Cardiac muscle cell (in vitro differentiated cells and primary cell): Measurements from ENCODE around the gene CSNK1D. TPM values are rescaled to one million over a fixed set of nuclear protein-coding genes. Genes with fewer than 3 reads are reported as not detected.
A peak's percentile ranks its signal among the peaks of the same experiment; 100 is the strongest.

Experiments
- DNase-seq, 2 donors: peaks; one replicate each; pipeline versions ENCODE4 v3.0.0 to v3.0.0-alpha.2; 2010 to 2017; ENCODE audit warnings: low read depth in 1 of 2, low spot score in 1 of 2
- H3K27ac ChIP-seq: fragments of 200-600 bp; sonication (generic); 2 replicates; pipeline ENCODE4 v1.5.1; 2016
- H3K27me3 ChIP-seq: fragments of 200-600 bp; sonication (generic); 2 replicates; pipeline ENCODE4 v1.6.0; 2016; ENCODE audit warnings: control low read depth
- H3K36me3 ChIP-seq: fragments of 200-600 bp; sonication (generic); 2 replicates; pipeline ENCODE4 v1.5.1; 2016; ENCODE audit warnings: control low read depth
- H3K4me1 ChIP-seq: fragments of 200-600 bp; sonication (generic); 2 replicates; pipeline ENCODE4 v1.8.1; 2017; ENCODE audit warnings: low read depth, mild to moderate bottlenecking, mixed run types
- H3K4me3 ChIP-seq: fragments of 200-600 bp; sonication (generic); 2 replicates; pipeline ENCODE4 v1.5.1; 2016; ENCODE audit warnings: mild to moderate bottlenecking
- H3K9me3 ChIP-seq: fragments of 200-600 bp; sonication (generic); 2 replicates; pipeline ENCODE4 v1.5.1; 2017; ENCODE audit warnings: low read depth, mild to moderate bottlenecking, control low read depth
- polyA plus RNA-seq: library from polyadenylated mRNA; unstranded; fragments of >200 nt; fragmentation: Nextera tagmentation; extraction: Ambion mirVana; gene quantifications from 2 replicates; pipeline ENCODE4 v1.2.1, GENCODE V29; 2016
- total RNA-seq: library from RNA; depleted of rRNA; stranded (reverse); fragments of >200 nt; gene quantifications from 2 replicates; pipeline ENCODE4 v1.2.3, GENCODE V29; 2016
- TF ChIP-seq, protein P1 (sequence below): IDR thresholded peaks from 2 replicates; pipeline ENCODE4 v1.5.1; 2012; ENCODE audit warnings: low read depth, mild to moderate bottlenecking, low read length

CSNK1D gene
- total and polyA plus RNA-seq, 2 experiments from 2014 or later: 53.1 to 106 TPM

DNA sequence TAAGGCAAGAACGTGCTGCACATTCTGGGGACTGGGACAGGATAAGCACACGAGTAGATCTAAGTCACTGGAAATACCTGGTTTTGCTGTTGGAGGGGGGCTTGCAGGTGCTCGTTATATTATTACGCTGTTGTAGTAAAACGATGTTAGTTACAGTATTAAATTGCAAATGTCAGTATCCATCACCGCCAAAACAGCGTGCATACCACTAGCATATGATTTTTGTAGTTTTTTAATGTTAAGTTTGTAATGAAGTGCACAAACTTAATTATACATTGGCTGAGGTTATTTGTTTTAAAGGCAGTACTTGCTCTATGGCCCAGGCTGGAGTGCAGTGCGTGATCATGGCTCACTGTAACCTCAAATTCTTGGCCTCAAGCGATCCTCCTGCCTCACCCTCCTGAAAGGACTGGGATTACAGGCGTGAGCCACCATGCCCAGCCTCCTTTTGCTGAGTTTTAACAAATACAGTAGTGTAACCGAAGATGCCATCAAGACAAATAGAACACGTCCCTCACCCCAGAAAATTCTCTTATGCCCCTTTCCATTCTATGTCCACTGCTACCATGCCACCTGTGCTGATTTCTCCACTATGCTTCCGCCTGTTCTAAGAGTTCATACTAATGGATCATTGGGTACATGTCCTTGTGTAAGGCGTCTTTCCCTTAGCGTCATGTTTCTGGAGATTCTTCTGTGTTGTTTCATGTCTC, 20.7 kb upstream of the CSNK1D start:
- peaks cover 10% of the 10 kb centered on the region for H3K4me1 ChIP-seq
- H3K9me3 ChIP-seq: no peaks in the 10 kb centered on the region
- H3K27me3 ChIP-seq: peaks cover 20% of the 10 kb centered on the region
- DNase-seq: no peak
- H3K27ac ChIP-seq: no peak overlapping the region
- TF ChIP-seq, protein P1, sequence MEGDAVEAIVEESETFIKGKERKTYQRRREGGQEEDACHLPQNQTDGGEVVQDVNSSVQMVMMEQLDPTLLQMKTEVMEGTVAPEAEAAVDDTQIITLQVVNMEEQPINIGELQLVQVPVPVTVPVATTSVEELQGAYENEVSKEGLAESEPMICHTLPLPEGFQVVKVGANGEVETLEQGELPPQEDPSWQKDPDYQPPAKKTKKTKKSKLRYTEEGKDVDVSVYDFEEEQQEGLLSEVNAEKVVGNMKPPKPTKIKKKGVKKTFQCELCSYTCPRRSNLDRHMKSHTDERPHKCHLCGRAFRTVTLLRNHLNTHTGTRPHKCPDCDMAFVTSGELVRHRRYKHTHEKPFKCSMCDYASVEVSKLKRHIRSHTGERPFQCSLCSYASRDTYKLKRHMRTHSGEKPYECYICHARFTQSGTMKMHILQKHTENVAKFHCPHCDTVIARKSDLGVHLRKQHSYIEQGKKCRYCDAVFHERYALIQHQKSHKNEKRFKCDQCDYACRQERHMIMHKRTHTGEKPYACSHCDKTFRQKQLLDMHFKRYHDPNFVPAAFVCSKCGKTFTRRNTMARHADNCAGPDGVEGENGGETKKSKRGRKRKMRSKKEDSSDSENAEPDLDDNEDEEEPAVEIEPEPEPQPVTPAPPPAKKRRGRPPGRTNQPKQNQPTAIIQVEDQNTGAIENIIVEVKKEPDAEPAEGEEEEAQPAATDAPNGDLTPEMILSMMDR: no peak
- no peak overlapping the region for H3K4me3 ChIP-seq
- no peaks in the 10 kb centered on the region for H3K36me3 ChIP-seq

DNA sequence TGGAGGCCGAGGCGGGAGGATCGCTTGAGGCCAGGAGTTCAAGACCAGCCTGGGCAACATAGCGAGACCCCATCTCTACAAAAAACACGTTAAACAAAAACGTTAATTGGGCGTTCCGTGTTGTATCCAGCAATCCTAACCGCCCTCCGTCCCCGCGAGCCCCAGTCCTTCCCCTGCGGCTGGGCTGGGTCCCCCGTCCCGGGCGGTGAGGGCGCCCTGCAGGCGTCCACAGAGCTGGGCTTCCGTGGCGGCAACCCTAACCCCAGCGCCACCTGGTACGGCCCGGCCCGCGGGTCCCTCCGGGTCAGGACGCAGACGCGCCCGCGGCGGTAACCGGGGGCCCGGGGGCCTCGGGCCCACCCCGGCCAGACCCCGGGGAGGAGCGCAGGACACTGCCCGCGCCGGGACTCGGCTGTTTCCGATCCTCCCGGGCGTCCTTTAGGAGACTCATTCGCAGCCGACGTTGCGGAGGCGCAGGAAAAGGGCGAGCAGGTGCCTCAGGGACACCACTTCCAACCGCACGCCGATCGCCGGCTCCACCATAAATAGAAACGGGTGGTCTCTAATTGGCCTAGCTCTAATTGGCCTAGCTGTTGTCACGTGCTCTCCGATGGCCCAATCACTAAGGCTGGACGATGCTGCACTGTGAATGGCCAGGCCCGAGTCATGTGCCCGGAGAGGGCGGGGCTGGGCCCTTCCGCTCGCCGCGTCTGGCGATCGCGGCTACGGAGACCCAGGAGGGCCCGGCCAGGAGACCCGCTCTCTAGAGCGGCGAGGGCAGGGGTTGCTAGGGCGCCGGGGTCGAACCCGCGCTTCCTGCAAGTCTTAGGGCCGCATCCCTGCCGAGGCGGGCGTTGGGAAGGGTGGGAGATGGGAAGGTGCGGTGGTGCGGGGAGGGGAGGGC, 19.0 kb upstream of the CSNK1D start:
- Histone ChIP-seq H3K9me3 (no peaks in the 10 kb centered on the region), H3K36me3 (no peaks in the 10 kb centered on the region), H3K27ac (peak overlapping the region; percentile 96), H3K4me3 (peak overlapping the region; percentile 57), H3K27me3 (peaks cover 12% of the 10 kb centered on the region), H3K4me1 (peaks cover 10% of the 10 kb centered on the region)
- DNase-seq: peak; percentile 98 to 99
- TF ChIP-seq, protein P1: no peak

DNA sequence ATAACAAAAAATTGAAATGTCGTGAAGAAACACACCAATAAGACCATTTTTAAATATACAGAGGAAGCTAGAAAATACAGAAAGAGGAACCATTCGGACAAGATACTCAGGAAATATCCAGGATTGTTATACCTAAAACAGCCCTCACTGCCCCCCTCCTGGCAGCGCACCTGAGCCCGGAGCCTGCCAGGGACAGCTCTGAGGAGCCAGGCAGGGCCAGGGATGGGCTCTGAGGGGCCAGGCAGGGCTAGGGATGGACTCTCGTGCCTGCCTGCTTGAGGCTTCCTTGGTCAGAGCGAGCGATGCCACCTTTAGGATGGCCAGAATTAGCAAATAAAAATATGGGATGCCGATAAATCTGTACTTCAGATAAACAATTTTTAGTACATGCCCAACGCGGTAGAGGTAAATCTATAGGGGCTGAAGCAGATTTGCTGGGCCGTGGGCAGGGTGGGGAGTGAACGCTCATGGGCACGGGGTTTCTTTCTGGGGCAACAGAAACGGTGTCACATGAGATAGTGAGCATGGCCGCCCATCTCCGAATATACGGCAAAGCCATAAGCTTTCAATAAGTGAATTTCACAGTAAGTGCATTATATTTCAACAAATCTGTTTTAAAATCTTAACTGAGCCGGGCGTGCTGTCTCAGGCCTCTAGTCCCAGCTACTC, 18.2 kb upstream of the CSNK1D start:
- TF ChIP-seq, protein P1: no peak
- Histone ChIP-seq H3K36me3 (no peaks in the 10 kb centered on the region), H3K27ac (peak overlapping the region; percentile 96), H3K4me1 (peaks cover 10% of the 10 kb centered on the region), H3K9me3 (no peaks in the 10 kb centered on the region), H3K27me3 (peaks cover 4% of the 10 kb centered on the region), H3K4me3 (peak overlapping the region; percentile 57)
- no peak for DNase-seq

DNA sequence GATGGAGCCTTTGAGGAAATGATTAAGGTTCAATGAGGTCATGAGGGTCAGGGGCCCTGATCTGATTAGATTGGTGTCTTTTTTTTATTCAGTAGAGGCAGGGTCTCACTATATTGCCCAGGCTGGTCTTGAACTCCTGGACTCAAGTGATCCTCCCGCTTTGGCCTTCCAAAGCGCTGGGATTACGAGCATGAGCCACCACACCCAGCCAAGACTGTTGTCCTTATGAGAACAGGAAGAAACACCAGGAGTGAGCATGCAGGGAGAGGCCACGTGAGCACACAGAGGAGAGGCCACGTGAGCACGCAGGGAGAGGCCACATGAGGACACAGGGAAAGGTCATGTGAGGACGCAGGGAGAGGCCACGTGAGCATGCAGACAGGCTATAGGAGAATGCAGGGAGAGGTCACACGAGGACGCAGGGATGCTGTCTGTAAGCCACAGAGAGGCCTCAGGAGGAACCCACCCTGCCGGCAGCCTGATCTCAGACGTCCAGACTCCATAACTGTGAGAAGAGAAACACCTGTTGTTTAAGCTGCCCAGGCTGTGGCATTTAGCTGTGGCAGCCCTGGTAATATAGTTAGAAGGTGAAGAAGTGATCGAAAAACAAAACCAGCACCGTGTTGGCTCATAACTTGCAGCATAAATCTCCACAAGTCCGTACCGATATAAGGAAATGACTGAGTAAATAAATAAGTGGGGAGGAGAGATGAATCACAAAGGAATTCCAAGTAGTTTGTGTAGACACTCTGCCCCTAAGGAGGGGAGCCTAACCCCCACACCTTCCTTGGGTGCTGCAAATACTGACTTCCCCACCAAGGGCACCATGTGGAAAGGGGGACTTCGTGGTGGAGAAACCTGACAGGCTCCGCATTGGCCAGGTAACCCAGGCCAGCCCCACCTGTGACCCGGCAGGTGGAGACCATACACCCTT, 14.6 kb upstream of the CSNK1D start:
- H3K36me3 ChIP-seq: no peaks in the 10 kb centered on the region
- no peak overlapping the region for H3K4me3 ChIP-seq
- H3K9me3 ChIP-seq: no peaks in the 10 kb centered on the region
- H3K27ac ChIP-seq: no peak overlapping the region
- DNase-seq: peak in 1 of 2 donors; percentile 89
- TF ChIP-seq, protein P1: no peak
- no peaks in the 10 kb centered on the region for H3K27me3 ChIP-seq
- H3K4me1 ChIP-seq: peaks cover 10% of the 10 kb centered on the region
